Measurements from ENCODE around the gene SDK1. TPM values are rescaled to one million over a fixed set of nuclear protein-coding genes. Genes with fewer than 3 reads are reported as not detected.

The SDK1 gene
- total RNA-seq, 4 donors from 2014 or later = 2.5 to 12.9 (median 6.1) TPM

DNA sequence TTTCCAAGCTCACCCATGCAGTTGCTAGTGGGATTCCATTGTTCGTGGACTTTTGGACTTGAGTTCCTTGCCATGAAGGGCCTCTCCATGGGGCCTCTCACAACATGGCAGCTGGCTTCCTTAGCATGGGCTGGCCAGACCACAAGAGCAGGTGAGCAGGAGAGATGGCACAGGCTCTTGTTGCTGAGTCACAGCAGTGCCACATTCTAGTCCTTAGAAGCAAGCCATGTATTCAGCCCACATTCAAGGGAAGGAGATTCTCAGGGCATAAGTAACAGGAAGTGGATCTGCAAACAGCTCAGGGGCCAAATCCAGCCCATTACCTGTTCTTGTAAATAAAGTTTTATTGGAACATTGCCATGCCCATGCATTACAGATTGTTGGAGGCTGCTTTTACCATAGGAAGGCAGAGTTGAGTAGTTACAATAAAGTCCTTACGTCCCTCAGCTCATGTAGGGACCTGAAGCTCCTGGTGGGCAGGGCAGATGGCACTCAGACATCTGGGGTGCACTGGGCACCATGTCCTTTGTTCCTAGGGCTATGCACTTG lies 899.6 kb downstream of the SDK1 start:
- Histone ChIP-seq H3K27ac (no peak overlapping the region), H3K4me3 (no peak overlapping the region), H3K36me3 (no peaks in the 10 kb centered on the region), H3K4me1 (peaks cover 10% of the 10 kb centered on the region), H3K9me3 (no peaks in the 10 kb centered on the region), H3K27me3 (no peaks in the 10 kb centered on the region)
- WGBS = 83% methylated on average over 1 of the region's 2 CpGs
- TF ChIP-seq EP300 (IDR thresholded peaks at IDR 0.05) (no peak), POLR2A (IDR thresholded peaks at IDR 0.05) (no peak), POLR2AphosphoS5 (IDR thresholded peaks at IDR 0.05) (no peak)
- TF ChIP-seq, protein P1, sequence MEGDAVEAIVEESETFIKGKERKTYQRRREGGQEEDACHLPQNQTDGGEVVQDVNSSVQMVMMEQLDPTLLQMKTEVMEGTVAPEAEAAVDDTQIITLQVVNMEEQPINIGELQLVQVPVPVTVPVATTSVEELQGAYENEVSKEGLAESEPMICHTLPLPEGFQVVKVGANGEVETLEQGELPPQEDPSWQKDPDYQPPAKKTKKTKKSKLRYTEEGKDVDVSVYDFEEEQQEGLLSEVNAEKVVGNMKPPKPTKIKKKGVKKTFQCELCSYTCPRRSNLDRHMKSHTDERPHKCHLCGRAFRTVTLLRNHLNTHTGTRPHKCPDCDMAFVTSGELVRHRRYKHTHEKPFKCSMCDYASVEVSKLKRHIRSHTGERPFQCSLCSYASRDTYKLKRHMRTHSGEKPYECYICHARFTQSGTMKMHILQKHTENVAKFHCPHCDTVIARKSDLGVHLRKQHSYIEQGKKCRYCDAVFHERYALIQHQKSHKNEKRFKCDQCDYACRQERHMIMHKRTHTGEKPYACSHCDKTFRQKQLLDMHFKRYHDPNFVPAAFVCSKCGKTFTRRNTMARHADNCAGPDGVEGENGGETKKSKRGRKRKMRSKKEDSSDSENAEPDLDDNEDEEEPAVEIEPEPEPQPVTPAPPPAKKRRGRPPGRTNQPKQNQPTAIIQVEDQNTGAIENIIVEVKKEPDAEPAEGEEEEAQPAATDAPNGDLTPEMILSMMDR (IDR thresholded peaks at IDR 0.05) = no peak
- no peak for DNase-seq (ENCODE audit: low spot score in 2 of 2)

DNA sequence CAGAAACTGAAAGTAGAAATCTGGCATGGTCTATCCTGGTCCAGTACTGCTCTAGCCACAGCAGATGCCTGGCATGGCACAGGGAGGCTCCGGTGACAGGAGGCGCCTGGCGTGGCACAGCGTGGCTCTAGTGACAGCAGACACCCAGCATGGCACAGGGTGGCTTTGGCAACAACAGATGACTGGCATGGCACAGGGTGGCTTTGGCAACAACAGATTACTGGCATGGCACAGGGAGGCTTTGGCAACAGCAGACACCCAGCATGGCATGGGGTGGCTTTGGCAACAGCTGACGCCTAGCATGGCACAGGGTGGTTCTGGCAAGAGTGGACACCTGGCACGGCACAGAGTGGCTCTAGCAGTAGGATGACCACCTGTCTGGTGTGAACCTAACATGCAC lies 900.5 kb downstream of the SDK1 start:
- Histone ChIP-seq H3K36me3 (no peaks in the 10 kb centered on the region), H3K27me3 (no peaks in the 10 kb centered on the region), H3K9me3 (no peaks in the 10 kb centered on the region), H3K4me3 (no peak overlapping the region), H3K27ac (no peak overlapping the region), H3K4me1 (peaks cover under 1% of the 10 kb centered on the region)
- DNase-seq (ENCODE audit: low spot score in 2 of 2) = no peak
- WGBS = 66% methylated on average over 6 of the region's 6 CpGs
- TF ChIP-seq, protein P1 (IDR thresholded peaks at IDR 0.05) = no peak
- no peak for TF ChIP-seq POLR2A (IDR thresholded peaks at IDR 0.05)
- TF ChIP-seq POLR2AphosphoS5 (IDR thresholded peaks at IDR 0.05) = no peak
- no peak for TF ChIP-seq EP300 (IDR thresholded peaks at IDR 0.05)

DNA sequence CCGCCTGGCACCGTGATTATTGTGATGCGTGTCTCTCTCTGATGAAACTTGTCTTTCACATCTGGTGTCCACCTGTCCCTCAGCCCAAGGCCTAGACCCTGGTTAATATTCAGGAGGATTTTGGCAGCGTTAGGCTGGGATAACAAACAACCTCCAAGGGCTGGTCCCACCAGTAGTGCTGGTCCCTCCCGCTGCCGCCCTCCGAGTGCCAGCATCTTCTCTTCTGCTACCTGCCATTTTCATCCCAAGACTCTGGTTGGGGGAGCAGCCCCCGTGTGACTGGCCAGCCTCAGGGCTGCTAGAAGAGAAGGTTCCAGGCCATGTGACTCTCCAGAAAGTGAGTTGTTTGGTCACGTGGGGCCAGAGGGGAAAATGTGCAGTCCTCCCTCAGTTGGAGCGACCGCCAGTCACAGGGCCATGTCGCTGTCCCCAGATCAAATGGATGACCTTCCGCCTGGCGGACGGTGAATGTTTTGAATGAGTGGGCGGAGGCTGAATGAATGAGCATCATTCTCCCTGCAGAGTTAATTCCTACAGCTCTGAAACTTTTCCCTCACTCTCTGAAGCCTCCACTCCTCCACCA lies 901.2 kb downstream of the SDK1 start:
- Histone ChIP-seq H3K4me3 (no peak overlapping the region), H3K27ac (no peak overlapping the region), H3K27me3 (no peaks in the 10 kb centered on the region), H3K36me3 (no peaks in the 10 kb centered on the region), H3K9me3 (no peaks in the 10 kb centered on the region), H3K4me1 (peaks cover 4% of the 10 kb centered on the region)
- TF ChIP-seq, protein P1 (IDR thresholded peaks at IDR 0.05) = no peak
- TF ChIP-seq EP300 (IDR thresholded peaks at IDR 0.05) = no peak
- no peak for TF ChIP-seq POLR2A (IDR thresholded peaks at IDR 0.05)
- no peak for TF ChIP-seq POLR2AphosphoS5 (IDR thresholded peaks at IDR 0.05)
- 86% methylated on average over 14 of the region's 16 CpGs for WGBS
- DNase-seq (ENCODE audit: low spot score in 2 of 2) = no peak

DNA sequence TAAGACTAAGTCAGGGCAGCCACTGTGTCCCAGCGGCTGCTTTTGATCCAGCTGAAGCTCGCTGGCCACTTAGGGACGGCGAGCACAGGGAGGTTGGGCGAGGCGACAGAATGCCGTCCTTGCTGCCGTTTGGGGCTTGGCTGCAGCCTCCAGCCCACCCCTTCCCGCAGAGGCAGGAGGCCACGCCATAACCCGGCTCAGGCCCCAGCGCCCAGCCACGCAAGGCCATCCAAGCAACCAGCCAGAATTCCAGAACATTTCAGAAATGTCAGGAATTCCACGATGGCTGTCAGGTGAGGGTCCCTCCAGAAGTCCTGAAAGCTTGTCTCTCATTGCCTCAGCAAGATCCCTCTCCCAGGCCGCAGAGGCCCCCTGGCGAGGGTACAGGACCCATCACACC lies 901.9 kb downstream of the SDK1 start:
- TF ChIP-seq EP300 (IDR thresholded peaks at IDR 0.05) (no peak), POLR2AphosphoS5 (IDR thresholded peaks at IDR 0.05) (no peak), POLR2A (IDR thresholded peaks at IDR 0.05) (no peak)
- TF ChIP-seq, protein P1 (IDR thresholded peaks at IDR 0.05) = no peak
- H3K9me3 ChIP-seq = no peaks in the 10 kb centered on the region
- no peak for DNase-seq (ENCODE audit: low spot score in 2 of 2)
- H3K27ac ChIP-seq = no peak overlapping the region
- H3K4me1 ChIP-seq = peaks cover 4% of the 10 kb centered on the region
- H3K4me3 ChIP-seq = no peak overlapping the region
- no peaks in the 10 kb centered on the region for H3K36me3 ChIP-seq
- WGBS = 86% methylated on average over 3 of the region's 16 CpGs
- H3K27me3 ChIP-seq = no peaks in the 10 kb centered on the region

DNA sequence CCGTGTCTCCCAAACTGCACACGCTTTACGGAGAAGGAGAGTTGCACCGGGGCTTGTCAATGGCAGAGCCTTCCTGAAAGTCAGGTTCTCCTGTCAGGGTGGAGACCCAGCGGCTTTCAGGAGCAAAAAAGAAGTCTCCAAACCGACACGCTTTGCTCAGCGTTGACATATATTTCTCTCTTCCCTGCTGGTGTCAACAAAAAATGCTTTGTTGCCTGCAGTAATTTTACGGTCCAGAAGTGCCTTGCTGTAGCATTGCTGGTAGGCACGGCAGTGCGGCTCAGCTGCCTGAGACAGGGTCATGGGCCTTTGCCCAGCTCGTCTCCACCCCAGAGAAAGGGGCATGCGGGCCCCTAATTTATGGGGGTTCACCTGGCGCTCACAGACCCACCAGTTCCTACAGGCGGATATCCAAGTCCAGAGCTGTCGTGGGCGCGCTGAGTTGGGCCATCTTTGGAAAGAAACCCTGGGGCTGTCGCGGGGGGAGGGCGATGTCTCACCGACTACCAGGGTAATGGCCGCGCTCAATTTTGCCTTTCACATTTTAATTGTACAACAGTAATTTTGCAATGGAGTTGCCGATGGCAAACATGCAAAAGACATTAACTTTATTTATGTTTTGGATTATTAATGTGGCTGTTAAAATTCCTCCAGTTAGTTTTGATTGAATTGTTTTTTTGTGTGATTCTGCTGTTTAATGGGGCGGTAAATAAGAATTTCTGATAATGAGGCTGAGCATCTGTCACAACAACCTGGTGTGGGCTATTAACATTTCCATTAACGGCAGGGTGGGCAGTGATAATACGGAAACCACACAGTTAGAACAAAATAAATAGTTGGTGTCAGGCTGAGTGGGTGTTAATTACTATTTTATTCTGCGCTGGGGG lies 902.8 kb downstream of the SDK1 start:
- Histone ChIP-seq H3K36me3 (no peaks in the 10 kb centered on the region), H3K9me3 (no peaks in the 10 kb centered on the region), H3K4me3 (no peak overlapping the region), H3K4me1 (peaks cover 4% of the 10 kb centered on the region), H3K27ac (no peak overlapping the region), H3K27me3 (no peaks in the 10 kb centered on the region)
- no peak for DNase-seq (ENCODE audit: low spot score in 2 of 2)
- TF ChIP-seq POLR2A (IDR thresholded peaks at IDR 0.05) (no peak), POLR2AphosphoS5 (IDR thresholded peaks at IDR 0.05) (no peak), EP300 (IDR thresholded peaks at IDR 0.05) (no peak)
- TF ChIP-seq, protein P1 (IDR thresholded peaks at IDR 0.05) = no peak
- WGBS = 66% methylated on average over 23 of the region's 29 CpGs
